ENCODE results near the gene GNAL.

DNA sequence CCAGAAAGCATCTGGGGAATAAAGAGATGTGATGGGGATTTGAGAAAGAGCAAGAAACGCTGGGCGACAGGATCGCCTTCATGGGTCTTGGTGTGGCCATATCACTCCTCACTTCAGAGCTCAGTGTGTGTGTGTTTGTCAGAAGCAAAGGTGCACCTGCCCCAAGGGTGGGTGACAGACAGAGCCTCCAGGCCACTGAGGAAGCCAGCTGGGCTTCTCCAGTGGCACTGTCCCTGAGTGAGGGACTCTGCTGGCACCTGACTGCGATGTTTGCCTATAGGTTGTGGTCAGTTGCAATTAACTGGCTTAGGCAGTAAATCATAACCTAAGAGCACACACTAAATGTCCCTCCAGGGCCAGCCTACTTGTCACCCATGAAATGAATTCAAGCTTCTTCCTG lies 23.5 kb upstream of the GNAL start:
- TF ChIP-seq CTCF (IDR thresholded peaks at IDR 0.05; ENCODE audit: low read depth, low read length) = no peak
- no peak for TF ChIP-seq POLR2A (IDR thresholded peaks at IDR 0.05; ENCODE audit: extremely low read depth, insufficient read length)

Measured in NB4 (cell line).